HL-60/S4 treated with retinoic acid at 250 ng/mL for 4 days and 3 days (cell line): Measurements from ENCODE around the gene ENO4.

Source experiments
- in situ Hi-C: fragments of 300-500 bp; cut with MboI; formaldehyde crosslinking; loops from 2 replicates; pipeline ENCODE4 v1.7.0; 2022; ENCODE audit warnings: low sequenced_read_pairs

The ENO4 gene

GRCh38 chr10:116866066-116866465 is 16.8 kb downstream of the ENO4 start:
- in situ Hi-C loops, result loop anchor here (25.0 kb wide), 2 partner anchors 104 to 1296 kb away; no protein-coding TSS in a partner anchor

DNA sequence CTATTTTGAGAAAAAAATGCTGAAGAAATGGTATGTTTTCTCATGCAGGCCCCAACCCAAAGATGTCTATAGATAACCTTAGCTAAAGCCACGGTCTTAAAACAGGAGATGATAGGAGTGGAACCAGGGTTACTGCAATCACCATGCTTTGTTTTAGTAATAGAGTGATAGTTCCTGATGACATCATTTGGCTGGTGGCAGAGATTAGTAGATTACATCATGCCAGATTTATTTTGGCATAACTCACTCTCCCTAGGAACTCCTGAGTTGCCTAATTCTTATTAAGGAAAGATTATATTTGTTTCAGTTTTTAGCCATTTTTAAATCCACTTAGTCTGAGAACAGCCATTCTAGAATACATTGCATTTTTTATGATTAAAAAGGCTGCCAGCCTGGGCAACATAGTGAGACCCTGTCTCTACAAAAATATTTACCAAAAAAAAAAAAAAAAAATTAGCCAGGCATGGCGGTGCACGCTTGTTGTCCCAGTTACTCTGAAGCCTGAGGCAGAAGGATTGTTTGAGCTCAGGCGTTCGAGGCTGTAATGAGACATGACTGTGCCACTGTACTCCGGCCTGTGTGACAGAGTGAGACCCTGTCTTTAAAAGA is 17.8 kb downstream of the ENO4 start:
- in situ Hi-C loops, result loop anchor here (25.0 kb wide), 2 partner anchors 105 to 1295 kb away; no protein-coding TSS in a partner anchor

GRCh38 chr10:116868198-116868676 is 18.9 kb downstream of the ENO4 start:
- in situ Hi-C loops, result loop anchor here (25.0 kb wide), 2 partner anchors 106 to 1294 kb away; no protein-coding TSS in a partner anchor

DNA sequence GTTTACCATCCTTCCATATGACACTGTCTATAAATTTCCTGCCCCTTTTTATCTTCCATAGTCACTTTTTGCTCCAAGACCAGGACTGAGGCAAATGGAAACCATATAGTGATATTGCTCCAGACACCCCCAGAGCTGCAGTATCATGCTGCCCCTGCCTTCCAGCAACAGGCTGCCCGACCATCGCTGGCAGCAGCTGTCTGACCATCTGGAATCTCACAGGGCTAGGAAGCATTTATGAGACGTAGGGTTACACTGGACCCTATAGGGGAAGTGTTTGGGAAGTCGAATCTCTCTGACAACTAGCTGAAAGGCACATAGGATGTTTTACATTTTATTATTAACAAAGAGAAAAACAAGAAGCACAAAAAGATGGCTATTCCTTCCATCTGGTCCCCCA is 19.4 kb downstream of the ENO4 start:
- in situ Hi-C loops, result loop anchor here (25.0 kb wide), 2 partner anchors 106 to 1294 kb away; no protein-coding TSS in a partner anchor

GRCh38 chr10:116870949-116871348 is 21.6 kb downstream of the ENO4 start:
- in situ Hi-C loops, result loop anchor here (25.0 kb wide), 2 partner anchors 109 to 1291 kb away; no protein-coding TSS in a partner anchor

GRCh38 chr10:116873134-116873533 is 23.8 kb downstream of the ENO4 start:
- in situ Hi-C loops, result loop anchor here (25.0 kb wide), 2 partner anchors 111 to 1289 kb away; no protein-coding TSS in a partner anchor

DNA sequence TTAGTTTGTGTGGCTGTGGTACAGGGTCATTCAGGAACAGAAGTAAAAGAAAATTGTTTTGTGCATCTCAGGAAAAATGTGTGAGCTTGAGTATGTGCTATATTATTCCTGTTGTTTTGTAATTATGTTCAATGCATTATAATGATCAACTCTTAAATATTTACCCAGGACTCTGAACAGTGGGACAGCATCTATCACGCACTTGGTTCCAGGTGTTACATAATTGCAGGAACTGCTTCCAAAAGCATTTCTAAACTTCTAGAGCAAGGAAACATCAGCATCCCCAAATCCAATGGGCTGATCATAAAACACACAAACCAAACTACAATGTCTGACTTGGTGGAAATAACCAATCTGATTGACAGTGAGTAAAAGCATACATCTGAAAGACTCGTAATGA is 26.6 kb downstream of the ENO4 start:
- in situ Hi-C loops, result no loop called here

- in situ Hi-C loops, result no loop called here
These were observed 28.1 kb downstream of the ENO4 start for GRCh38 chr10:116877391-116877790.

- in situ Hi-C loops, result no loop called here
These were observed 28.8 kb downstream of the ENO4 start for GRCh38 chr10:116878123-116878522.

DNA sequence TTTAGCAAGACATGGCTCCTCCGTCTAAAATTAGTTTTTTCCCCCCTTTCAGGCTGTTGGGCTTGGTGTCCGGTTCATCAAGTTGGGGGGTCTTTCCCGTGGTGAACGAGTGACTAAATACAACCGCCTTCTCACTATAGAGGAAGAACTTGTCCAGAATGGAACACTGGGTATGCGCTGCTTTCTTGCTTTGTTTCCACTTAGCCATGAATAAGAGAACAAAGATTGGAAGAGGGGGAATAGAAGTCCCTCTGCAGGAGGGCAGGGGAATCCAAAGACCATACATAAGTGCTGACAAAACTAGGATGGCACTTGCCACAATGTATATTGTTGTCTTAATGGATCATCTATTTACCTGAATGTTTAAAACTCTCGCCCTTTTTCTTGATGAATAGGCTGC is 30.5 kb downstream of the ENO4 start:
- in situ Hi-C loops, result no loop called here

GRCh38 chr10:116880716-116881482 is 31.6 kb downstream of the ENO4 start:
- in situ Hi-C loops, result no loop called here

DNA sequence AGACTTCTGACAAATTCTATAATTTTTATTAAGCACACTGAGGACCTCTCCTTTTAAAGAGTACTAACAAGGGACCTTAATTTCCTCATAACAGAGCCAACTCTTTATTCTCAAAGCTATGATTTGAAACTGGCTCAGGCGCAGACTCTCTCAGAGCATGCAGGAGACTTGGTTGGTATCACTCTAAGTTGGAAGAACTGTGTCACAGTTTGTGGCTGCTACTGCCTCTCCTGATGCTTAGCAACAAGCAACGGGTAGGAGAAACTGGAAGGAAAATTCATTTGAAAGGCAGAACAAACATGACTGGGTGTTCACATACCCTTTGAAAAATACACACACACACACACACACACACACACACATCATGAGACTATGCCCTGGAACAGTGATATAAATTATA is 33.3 kb downstream of the ENO4 start:
- in situ Hi-C loops, result no loop called here

GRCh38 chr10:116886772-116887171 is 37.5 kb downstream of the ENO4 start:
- in situ Hi-C loops, result no loop called here

GRCh38 chr10:116888380-116889055 is 39.2 kb downstream of the ENO4 start:
- in situ Hi-C loops, result no loop called here

- in situ Hi-C loops, result no loop called here
These were observed 39.8 kb downstream of the ENO4 start for GRCh38 chr10:116889066-116889465.

- in situ Hi-C loops, result no loop called here
These were observed 41.9 kb downstream of the ENO4 start for GRCh38 chr10:116891208-116891607.

GRCh38 chr10:116892907-116893685 is 43.8 kb downstream of the ENO4 start:
- in situ Hi-C loops, result no loop called here

DNA sequence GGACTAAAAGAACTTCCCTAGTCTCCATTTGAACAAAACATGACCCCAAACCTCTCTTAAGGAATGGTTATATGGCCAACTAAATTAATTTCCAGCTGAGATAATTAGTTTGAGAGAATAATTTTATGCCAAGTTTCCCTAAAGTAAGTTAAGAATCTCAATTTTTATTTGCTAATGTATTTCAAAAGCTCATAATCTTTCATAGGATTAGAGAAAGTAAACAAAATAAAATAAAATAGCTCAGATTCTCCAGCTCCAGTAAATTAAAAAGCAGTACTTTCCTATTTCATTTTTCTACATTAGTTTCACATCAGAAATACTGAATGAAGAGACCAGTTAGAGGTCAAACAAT is 44.4 kb downstream of the ENO4 start:
- in situ Hi-C loops, result no loop called here

DNA sequence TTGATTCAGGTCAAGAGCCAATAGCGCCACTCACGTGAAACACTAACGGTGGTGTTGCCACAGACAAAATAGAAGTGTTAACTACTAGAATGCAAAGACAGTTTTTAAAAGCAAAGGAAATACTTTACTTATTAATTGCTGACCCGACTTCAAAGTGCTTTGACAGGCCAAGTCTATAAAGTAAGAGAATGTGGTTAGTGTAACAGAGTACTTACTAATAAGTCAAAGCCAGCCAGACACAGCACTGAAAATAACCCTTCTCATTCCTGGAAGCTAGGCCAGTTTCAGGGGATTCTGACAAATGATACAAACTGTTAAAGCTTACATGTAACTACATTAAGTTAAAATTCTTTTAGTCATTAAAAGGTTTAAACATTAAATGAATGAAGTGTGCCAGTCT is 50.3 kb downstream of the ENO4 start:
- in situ Hi-C loops, result no loop called here

GRCh38 chr10:116905845-116906210 is 56.5 kb downstream of the ENO4 start:
- in situ Hi-C loops, result no loop called here
